ENCODE measurements around the gene TGFBI.

DNA sequence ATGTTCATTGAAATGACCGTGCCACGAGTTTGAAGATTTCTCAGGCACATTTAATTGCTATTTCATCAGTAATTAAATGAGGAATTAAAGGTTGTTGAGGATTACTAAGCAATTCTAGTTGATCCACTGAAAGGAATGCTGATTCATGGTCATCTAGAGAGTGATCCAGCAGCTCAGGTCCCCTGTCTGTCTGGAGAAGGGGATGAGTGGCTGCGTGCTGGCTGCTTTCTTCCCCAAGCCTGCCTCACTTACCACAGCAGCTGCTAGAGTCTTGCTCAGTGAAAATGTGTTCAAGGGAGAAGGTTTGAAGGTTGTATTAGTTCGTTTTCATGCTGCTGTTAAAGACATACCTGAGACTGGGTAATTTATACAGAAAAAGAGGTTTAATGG lies 7.8 kb upstream of the TGFBI start:
- TF ChIP-seq CTCF (IDR thresholded peaks at IDR 0.05 in 4 of 5, conservative IDR thresholded peaks at IDR 0.05 in 1 of 5) (no peak), POLR2A (IDR thresholded peaks at IDR 0.05) (no peak)
